HepG2 (cell line): ENCODE measurements around the gene PPM1G. TPM values are rescaled to one million over a fixed set of nuclear protein-coding genes. Genes with fewer than 3 reads are reported as not detected.
A peak's percentile ranks its signal among the peaks of the same experiment; 100 is the strongest.

Source experiments
- ADNP ChIP-seq: sonication (generic); formaldehyde crosslinking; IDR thresholded peaks from 2 replicates; pipeline ENCODE4 v1.4.0; 2020; ENCODE audit warnings: missing genetic modification reagents
- HDAC2 ChIP-seq: sonication (generic); formaldehyde crosslinking; IDR thresholded peaks from 2 replicates; pipeline ENCODE4 v1.4.0; 2020; ENCODE audit warnings: missing genetic modification reagents
- STAG1 ChIP-seq: sonication (generic); formaldehyde crosslinking; IDR thresholded peaks from 2 replicates; pipeline ENCODE4 v1.4.0; 2020; ENCODE audit warnings: missing genetic modification reagents
- THRA ChIP-seq: sonication (generic); formaldehyde crosslinking; IDR thresholded peaks from 2 replicates; pipeline ENCODE4 v1.4.0; 2020; ENCODE audit warnings: missing genetic modification reagents, borderline replicate concordance
- ZNF225 ChIP-seq: sonication (generic); formaldehyde crosslinking; IDR thresholded peaks from 2 replicates; pipeline ENCODE4 v1.4.0; 2020; ENCODE audit warnings: mild to moderate bottlenecking, missing genetic modification reagents
- ZNF253 ChIP-seq: sonication (generic); formaldehyde crosslinking; IDR thresholded peaks from 2 replicates; pipeline ENCODE4 v1.8.0; 2022; ENCODE audit warnings: mild to moderate bottlenecking, missing genetic modification reagents, borderline replicate concordance
- ZNF30 ChIP-seq: sonication (generic); formaldehyde crosslinking; IDR thresholded peaks from 2 replicates; pipeline ENCODE4 v1.5.0; 2020; ENCODE audit warnings: mild to moderate bottlenecking, missing genetic modification reagents
- ZNF33B ChIP-seq: sonication (generic); formaldehyde crosslinking; IDR thresholded peaks from 2 replicates; pipeline ENCODE4 v1.5.1; 2020; ENCODE audit warnings: mild to moderate bottlenecking, missing genetic modification reagents
- ZNF704 ChIP-seq: sonication (generic); formaldehyde crosslinking; IDR thresholded peaks from 2 replicates; pipeline ENCODE4 v1.8.1; 2023; ENCODE audit warnings: mild to moderate bottlenecking, inconsistent platforms, moderate library complexity, missing genetic modification reagents, borderline replicate concordance
- ZNF816 ChIP-seq: sonication (generic); formaldehyde crosslinking; IDR thresholded peaks from 2 replicates; pipeline ENCODE4 v1.8.0; 2022; ENCODE audit warnings: missing genetic modification reagents, mild to moderate bottlenecking, borderline replicate concordance
- ZNF879 ChIP-seq: sonication (generic); formaldehyde crosslinking; IDR thresholded peaks from 2 replicates; pipeline ENCODE4 v1.8.1; 2023; ENCODE audit warnings: missing genetic modification reagents
- polyA plus RNA-seq, 8 experiments: library from polyadenylated mRNA; depleted of rRNA in 3 of 8; stranded (reverse) in 7 of 8; unstranded in 1 of 8; fragments of >200 nt; fragmentation: Illumina TruSeq in 4 of 8; extraction: Trizol in 4 of 8; gene quantifications; 2 replicates each; pipeline versions ENCODE4 v1.2.1 to v1.2.3, GENCODE V29; 2011 to 2016; ENCODE audit warnings: low read depth in 4 of 8, missing spikeins in 1 of 8, mixed read lengths in 1 of 8; ENCODE audit not compliant: insufficient read depth in 1 of 8
- total RNA-seq, 5 experiments: library from RNA; depleted of rRNA; stranded (reverse); fragments of >200 nt; fragmentation: Illumina TruSeq; extraction: Trizol; gene quantifications; 2 replicates each; pipeline ENCODE4 v1.2.3, GENCODE V29; 2016; ENCODE audit warnings: low read depth in 1 of 5

The PPM1G gene
- total and polyA plus RNA-seq, 2 of the 13 experiments (the other 11 are each of a cell fraction or from before 2014, with no cell fraction given) = 58.2 to 213 TPM

- TF ChIP-seq THRA (CRISPR knock-in tag) = no peak
- TF ChIP-seq ZNF30 (CRISPR knock-in tag) = peak; percentile 95; the same call in 1 of the 2 replicates
- peak; percentile 93; the same call in 1 of the 2 replicates for TF ChIP-seq ZNF253 (CRISPR knock-in tag)
- TF ChIP-seq ZNF704 (CRISPR knock-in tag) = peak; percentile 16; the same call in 1 of the 2 replicates
- no peak for TF ChIP-seq ADNP (CRISPR knock-in tag)
- TF ChIP-seq HDAC2 (CRISPR knock-in tag) = no peak
- TF ChIP-seq ZNF33B (CRISPR knock-in tag) = peak; percentile 17; the same call in 1 of the 2 replicates
- TF ChIP-seq STAG1 = no peak
- 0 out of 2 replicates have a peak, but pooled peaks have one; percentile 81 for TF ChIP-seq ZNF879 (CRISPR knock-in tag)
- peak; percentile 21; the same call in 1 of the 2 replicates for TF ChIP-seq ZNF816
- no peak for TF ChIP-seq ZNF225
Observed at GRCh38 chr2:27370816-27371620, 38.4 kb downstream of the PPM1G start (continued).
